Caco-2 (cell line): ENCODE results near the gene PTTG2. TPM values are rescaled to one million over a fixed set of nuclear protein-coding genes. Genes with fewer than 3 reads are reported as not detected.

Source experiments
- BruUV-seq: library from RNA; stranded (reverse); fragments of 400-500 nt; replicated peaks from 2 replicates; lab custom pipeline; 2021; lab: Mats Ljungman, UMichigan
- CTCF ChIA-PET: fragments of 300-600 bp; sonication (Branson Sonifier 250); formaldehyde crosslinking; loops from one replicate; lab custom pipeline; 2022; ENCODE audit warnings: antibody characterized with exemption; lab: Charles Lee
- POLR2A ChIA-PET: fragments of 300-600 bp; sonication (Branson Sonifier 250); formaldehyde crosslinking; loops from one replicate; lab custom pipeline; 2022; ENCODE audit warnings: antibody characterized with exemption; lab: Charles Lee
- DNase-seq, 2 experiments: peaks; one replicate each; pipeline versions ENCODE4 v3.0.0 to v3.0.0-alpha.2; 2020 to 2022
- H3K27me3 ChIP-seq: replicated peaks from 2 replicates; pipeline ENCODE4 v1.6.0; 2011; ENCODE audit warnings: low read length; ENCODE audit not compliant: control insufficient read depth, insufficient read depth
- H3K36me3 ChIP-seq: 2 replicates; pipeline ENCODE4 v1.5.1; 2011; ENCODE audit warnings: low read length; ENCODE audit not compliant: control insufficient read depth, insufficient read depth
- H3K4me1 ChIP-seq: fragments of 250-450 bp; sonication (Bioruptor Pico); 2 replicates; pipeline ENCODE4 v1.5.1; 2020; ENCODE audit warnings: mild to moderate bottlenecking
- H3K4me3 ChIP-seq: 2 replicates; pipeline ENCODE4 v1.5.1; 2011; ENCODE audit warnings: low read depth, mild to moderate bottlenecking, control low read depth, low read length
- H3K9me3 ChIP-seq: fragments of 250-450 bp; sonication (Bioruptor Pico); 2 replicates; pipeline ENCODE4 v1.5.1; 2020; ENCODE audit warnings: mild to moderate bottlenecking, moderate library complexity
- H3K27ac Mint-ChIP-seq: one replicate; pipeline ENCODE4 v1.8.0; 2022; ENCODE audit warnings: mixed read lengths; ENCODE audit not compliant: unreplicated experiment
- H3K27me3 Mint-ChIP-seq: one replicate; pipeline ENCODE4 v1.8.0; 2022; ENCODE audit warnings: mixed read lengths; ENCODE audit not compliant: insufficient read depth, unreplicated experiment
- H3K36me3 Mint-ChIP-seq: one replicate; pipeline ENCODE4 v1.8.0; 2022; ENCODE audit warnings: mild to moderate bottlenecking, mixed read lengths; ENCODE audit not compliant: insufficient read depth, unreplicated experiment
- H3K4me1 Mint-ChIP-seq: one replicate; pipeline ENCODE4 v1.8.0; 2022; ENCODE audit warnings: low read depth, mixed read lengths; ENCODE audit not compliant: unreplicated experiment
- H3K4me3 Mint-ChIP-seq: one replicate; pipeline ENCODE4 v1.8.0; 2022; ENCODE audit warnings: mild to moderate bottlenecking, moderate library complexity, mixed read lengths; ENCODE audit not compliant: unreplicated experiment
- H3K9me3 Mint-ChIP-seq: one replicate; pipeline ENCODE4 v1.8.0; 2022; ENCODE audit warnings: mixed read lengths; ENCODE audit not compliant: unreplicated experiment
- intact Hi-C: fragments of 100-400 bp; cut with micrococcal nuclease; formaldehyde crosslinking; loops from one replicate; pipeline ENCODE4 v1.10.0; 2022; ENCODE audit not compliant: unreplicated experiment
- total RNA-seq: library from RNA; stranded (reverse); gene quantifications from 2 replicates; pipeline ENCODE4 v1.2.3, GENCODE V29; 2022
- TF ChIP-seq, protein P1 (sequence below), 2 experiments: fragments of 200-600 bp in 1 of 2; IDR thresholded peaks; 1 replicate in 1 of 2; 2 replicates in 1 of 2; pipeline versions ENCODE4 v1.5.1 to v1.8.0; 2011 to 2022; ENCODE audit warnings: antibody characterized with exemption in 1 of 2, control low read depth in 1 of 2, inconsistent platforms in 1 of 2, low read depth in 1 of 2, low read length in 1 of 2, mild to moderate bottlenecking in 1 of 2, moderate library complexity in 1 of 2; ENCODE audit not compliant: insufficient read depth in 1 of 2, severe bottlenecking in 1 of 2, unreplicated experiment in 1 of 2

Gene PTTG2
- total RNA-seq, 1 experiment from 2014 or later = not detected

DNA sequence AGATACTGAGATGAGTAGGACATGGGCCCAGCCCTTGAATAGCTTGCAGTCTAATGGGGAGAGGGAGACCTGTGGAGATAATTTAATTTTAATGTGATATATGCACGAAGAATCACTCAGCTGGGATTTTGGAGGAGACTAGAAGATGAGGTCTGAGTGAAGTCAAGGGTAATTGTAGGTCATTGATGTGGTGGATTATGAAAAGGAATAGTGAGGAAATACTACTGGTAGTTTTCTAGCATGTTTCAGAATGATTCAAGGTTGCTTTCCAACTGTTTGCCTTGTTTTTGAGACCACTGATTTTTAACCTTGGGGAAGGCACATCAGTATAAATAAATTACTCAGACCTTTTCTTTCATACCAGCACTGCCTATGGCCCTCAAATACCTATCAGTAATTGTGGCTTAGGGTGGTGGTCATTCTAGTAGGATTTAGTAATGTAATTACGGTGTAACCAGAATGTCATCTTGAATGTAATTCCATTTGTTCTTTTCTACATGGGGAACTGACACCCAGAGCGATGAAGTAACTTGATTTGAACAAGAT, 25.6 kb downstream of the PTTG2 start:
- Mint-ChIP-seq H3K27me3 (no peaks in the 10 kb centered on the region), H3K27ac (no peak overlapping the region), H3K36me3 (no peaks in the 10 kb centered on the region), H3K9me3 (no peaks in the 10 kb centered on the region), H3K4me1 (peaks cover 28% of the 10 kb centered on the region), H3K4me3 (no peak overlapping the region)
- TF ChIP-seq, protein P1, sequence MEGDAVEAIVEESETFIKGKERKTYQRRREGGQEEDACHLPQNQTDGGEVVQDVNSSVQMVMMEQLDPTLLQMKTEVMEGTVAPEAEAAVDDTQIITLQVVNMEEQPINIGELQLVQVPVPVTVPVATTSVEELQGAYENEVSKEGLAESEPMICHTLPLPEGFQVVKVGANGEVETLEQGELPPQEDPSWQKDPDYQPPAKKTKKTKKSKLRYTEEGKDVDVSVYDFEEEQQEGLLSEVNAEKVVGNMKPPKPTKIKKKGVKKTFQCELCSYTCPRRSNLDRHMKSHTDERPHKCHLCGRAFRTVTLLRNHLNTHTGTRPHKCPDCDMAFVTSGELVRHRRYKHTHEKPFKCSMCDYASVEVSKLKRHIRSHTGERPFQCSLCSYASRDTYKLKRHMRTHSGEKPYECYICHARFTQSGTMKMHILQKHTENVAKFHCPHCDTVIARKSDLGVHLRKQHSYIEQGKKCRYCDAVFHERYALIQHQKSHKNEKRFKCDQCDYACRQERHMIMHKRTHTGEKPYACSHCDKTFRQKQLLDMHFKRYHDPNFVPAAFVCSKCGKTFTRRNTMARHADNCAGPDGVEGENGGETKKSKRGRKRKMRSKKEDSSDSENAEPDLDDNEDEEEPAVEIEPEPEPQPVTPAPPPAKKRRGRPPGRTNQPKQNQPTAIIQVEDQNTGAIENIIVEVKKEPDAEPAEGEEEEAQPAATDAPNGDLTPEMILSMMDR (IDR thresholded peaks at IDR 0.05; ENCODE audit: insufficient read depth in 1 of 2, low read depth in 1 of 2, low read length in 1 of 2, severe bottlenecking in 1 of 2, unreplicated experiment in 1 of 2) = no peak
- no peak for DNase-seq
- Histone ChIP-seq H3K36me3 (no peaks in the 10 kb centered on the region), H3K27me3 (no peaks in the 10 kb centered on the region), H3K4me1 (peaks cover 26% of the 10 kb centered on the region), H3K9me3 (no peaks in the 10 kb centered on the region), H3K4me3 (no peak overlapping the region)
- intact Hi-C loops = no loop called here
- no TSS peak for BruUV-seq
- ChIA-PET CTCF (no interaction called here), POLR2A (no interaction called here)

DNA sequence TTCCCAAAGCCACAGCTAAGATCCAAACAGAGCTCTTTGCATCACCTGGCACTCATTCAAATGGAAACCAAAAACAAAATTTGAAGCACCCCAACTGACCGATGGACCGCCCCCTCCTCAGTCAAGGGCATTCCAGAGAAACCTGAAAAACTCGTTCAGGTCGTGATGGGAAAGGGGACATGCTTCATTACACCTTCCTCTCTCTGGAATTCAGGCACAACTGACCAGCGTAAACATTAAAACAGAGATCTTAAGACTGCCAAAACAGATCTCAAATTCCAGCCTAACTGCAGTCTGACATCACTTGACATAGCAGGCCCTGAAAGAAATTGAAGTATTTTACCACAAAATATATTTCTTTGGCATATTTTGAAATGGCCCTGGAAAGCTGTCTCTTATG, 28.5 kb downstream of the PTTG2 start:
- no peaks in the 10 kb centered on the region for H3K27me3 Mint-ChIP-seq
- no TSS peak for BruUV-seq
- H3K9me3 Mint-ChIP-seq = peaks cover 10% of the 10 kb centered on the region
- peaks cover 26% of the 10 kb centered on the region for H3K4me1 Mint-ChIP-seq
- Histone ChIP-seq H3K9me3 (no peaks in the 10 kb centered on the region), H3K4me1 (peaks cover 22% of the 10 kb centered on the region), H3K36me3 (no peaks in the 10 kb centered on the region), H3K4me3 (no peak overlapping the region), H3K27me3 (no peaks in the 10 kb centered on the region)
- H3K36me3 Mint-ChIP-seq = peaks cover 6% of the 10 kb centered on the region
- TF ChIP-seq, protein P1 (IDR thresholded peaks at IDR 0.05; ENCODE audit: insufficient read depth in 1 of 2, low read depth in 1 of 2, low read length in 1 of 2, severe bottlenecking in 1 of 2, unreplicated experiment in 1 of 2) = no peak
- POLR2A ChIA-PET = no interaction called here
- DNase-seq = peak; percentile 54 to 60
- CTCF ChIA-PET = no interaction called here
- peak overlapping the region; percentile 12 for H3K27ac Mint-ChIP-seq
- intact Hi-C loops = no loop called here
- peak overlapping the region; percentile 14 for H3K4me3 Mint-ChIP-seq

GRCh38 chr4:37989398-37990260, 29.4 kb downstream of the PTTG2 start:
- TF ChIP-seq, protein P1 (IDR thresholded peaks at IDR 0.05; ENCODE audit: insufficient read depth in 1 of 2, low read depth in 1 of 2, low read length in 1 of 2, severe bottlenecking in 1 of 2, unreplicated experiment in 1 of 2) = no peak
- BruUV-seq = no TSS peak

More at GRCh38 chr4:37989398-37990260, 29.4 kb downstream of the PTTG2 start:
- no peaks in the 10 kb centered on the region for H3K36me3 ChIP-seq
- H3K4me3 ChIP-seq = no peak overlapping the region
- no peaks in the 10 kb centered on the region for H3K9me3 ChIP-seq
- H3K4me1 ChIP-seq = peaks cover 22% of the 10 kb centered on the region
- no peak for DNase-seq
- Mint-ChIP-seq H3K36me3 (peaks cover 6% of the 10 kb centered on the region), H3K27ac (peak overlapping the region; percentile 12), H3K4me1 (peaks cover 26% of the 10 kb centered on the region), H3K4me3 (peak overlapping the region; percentile 14), H3K9me3 (peaks cover 10% of the 10 kb centered on the region), H3K27me3 (no peaks in the 10 kb centered on the region)
- POLR2A ChIA-PET = no interaction called here
- CTCF ChIA-PET = no interaction called here
- intact Hi-C loops = no loop called here
- no peaks in the 10 kb centered on the region for H3K27me3 ChIP-seq
